Upper lobe of left lung (tissue), 4 donors: Measurements from ENCODE around the gene AREL1.

Experiments used
- POLR2A ChIP-seq, 4 donors: fragments of 450-650 bp; IDR thresholded peaks; one replicate each; pipeline ENCODE4 v1.5.1; 2016 to 2017; ENCODE audit warnings: antibody characterized with exemption in 4 of 4, mild to moderate bottlenecking in 2 of 4
- TF ChIP-seq, protein P1 (sequence below), 6 experiments: fragments of 450-650 bp in 4 of 6; fragments of 200-600 bp in 2 of 6; sonication (generic) in 2 of 6; IDR thresholded peaks; one replicate each; pipeline ENCODE4 v1.5.1; 2016 to 2019; ENCODE audit warnings: antibody characterized with exemption in 6 of 6

DNA sequence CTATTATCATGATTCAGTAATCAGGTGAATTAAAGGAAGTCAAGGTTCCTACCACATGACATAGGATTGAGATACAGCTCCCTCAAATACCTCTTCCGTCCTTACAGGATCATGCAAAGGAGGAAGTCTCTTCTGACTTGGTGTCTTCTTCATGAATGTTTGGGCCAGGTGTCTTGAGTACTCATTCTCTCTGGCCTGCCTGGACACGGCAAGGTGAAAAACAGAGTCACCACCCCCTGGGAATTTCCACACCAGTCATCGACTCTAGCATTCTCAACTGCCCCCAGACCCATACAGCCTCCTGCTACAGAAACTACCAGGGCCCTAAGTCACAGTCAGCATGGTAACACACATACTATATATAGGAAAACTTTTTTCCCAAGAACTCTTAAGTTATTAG is 55.9 kb downstream of the AREL1 start:
- no peak for TF ChIP-seq POLR2A (IDR thresholded peaks at IDR 0.05)
- TF ChIP-seq, protein P1, sequence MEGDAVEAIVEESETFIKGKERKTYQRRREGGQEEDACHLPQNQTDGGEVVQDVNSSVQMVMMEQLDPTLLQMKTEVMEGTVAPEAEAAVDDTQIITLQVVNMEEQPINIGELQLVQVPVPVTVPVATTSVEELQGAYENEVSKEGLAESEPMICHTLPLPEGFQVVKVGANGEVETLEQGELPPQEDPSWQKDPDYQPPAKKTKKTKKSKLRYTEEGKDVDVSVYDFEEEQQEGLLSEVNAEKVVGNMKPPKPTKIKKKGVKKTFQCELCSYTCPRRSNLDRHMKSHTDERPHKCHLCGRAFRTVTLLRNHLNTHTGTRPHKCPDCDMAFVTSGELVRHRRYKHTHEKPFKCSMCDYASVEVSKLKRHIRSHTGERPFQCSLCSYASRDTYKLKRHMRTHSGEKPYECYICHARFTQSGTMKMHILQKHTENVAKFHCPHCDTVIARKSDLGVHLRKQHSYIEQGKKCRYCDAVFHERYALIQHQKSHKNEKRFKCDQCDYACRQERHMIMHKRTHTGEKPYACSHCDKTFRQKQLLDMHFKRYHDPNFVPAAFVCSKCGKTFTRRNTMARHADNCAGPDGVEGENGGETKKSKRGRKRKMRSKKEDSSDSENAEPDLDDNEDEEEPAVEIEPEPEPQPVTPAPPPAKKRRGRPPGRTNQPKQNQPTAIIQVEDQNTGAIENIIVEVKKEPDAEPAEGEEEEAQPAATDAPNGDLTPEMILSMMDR (IDR thresholded peaks at IDR 0.05): no peak
